ENCODE data around the gene ANKS1B.

The ANKS1B gene

GRCh38 chr12:99195474-99195873 is 789.3 kb downstream of the ANKS1B start:
- CTCF ChIA-PET: no interaction called here
- POLR2A ChIA-PET: no interaction called here
- Histone ChIP-seq H3K36me3 (ENCODE audit: control insufficient read depth in 2 of 2, insufficient read depth in 1 of 2, low read length in 2 of 2) (no peaks in the 10 kb centered on the region), H3K4me3 (ENCODE audit: low read depth, low read length) (no peak overlapping the region), H3K27ac (ENCODE audit: extremely low read depth, low read depth, low read length) (no peak overlapping the region), H3K9me3 (ENCODE audit: control insufficient read depth, insufficient read depth, low read depth, low read length) (no peaks in the 10 kb centered on the region), H3K4me1 (ENCODE audit: control insufficient read depth, insufficient read depth, low read length) (no peaks in the 10 kb centered on the region)
- TF ChIP-seq ZNF184 (tag by site-specific recombination; IDR thresholded peaks at IDR 0.05) (no peak), ZNF449 (tag by site-specific recombination; IDR thresholded peaks at IDR 0.05) (no peak), PRDM1 (tag by site-specific recombination; IDR thresholded peaks at IDR 0.05) (no peak), ZNF544 (tag by site-specific recombination; IDR thresholded peaks at IDR 0.05) (no peak), TSHZ1 (tag by site-specific recombination; IDR thresholded peaks at IDR 0.05; ENCODE audit: borderline replicate concordance) (no peak), ZNF791 (tag by site-specific recombination; IDR thresholded peaks at IDR 0.05) (no peak), GLI2 (tag by site-specific recombination; IDR thresholded peaks at IDR 0.05; ENCODE audit: borderline replicate concordance, low read depth) (no peak), ZNF239 (tag by site-specific recombination; IDR thresholded peaks at IDR 0.05) (no peak), ZNF776 (tag by site-specific recombination; IDR thresholded peaks at IDR 0.05; ENCODE audit: borderline replicate concordance) (no peak), ZNF302 (tag by site-specific recombination; IDR thresholded peaks at IDR 0.05; ENCODE audit: low read depth) (no peak), GLIS2 (tag by site-specific recombination; IDR thresholded peaks at IDR 0.05) (no peak), ZNF140 (tag by site-specific recombination; IDR thresholded peaks at IDR 0.05) (no peak), ZNF473 (tag by site-specific recombination; IDR thresholded peaks at IDR 0.05) (no peak)
- TF ChIP-seq, protein P1, sequence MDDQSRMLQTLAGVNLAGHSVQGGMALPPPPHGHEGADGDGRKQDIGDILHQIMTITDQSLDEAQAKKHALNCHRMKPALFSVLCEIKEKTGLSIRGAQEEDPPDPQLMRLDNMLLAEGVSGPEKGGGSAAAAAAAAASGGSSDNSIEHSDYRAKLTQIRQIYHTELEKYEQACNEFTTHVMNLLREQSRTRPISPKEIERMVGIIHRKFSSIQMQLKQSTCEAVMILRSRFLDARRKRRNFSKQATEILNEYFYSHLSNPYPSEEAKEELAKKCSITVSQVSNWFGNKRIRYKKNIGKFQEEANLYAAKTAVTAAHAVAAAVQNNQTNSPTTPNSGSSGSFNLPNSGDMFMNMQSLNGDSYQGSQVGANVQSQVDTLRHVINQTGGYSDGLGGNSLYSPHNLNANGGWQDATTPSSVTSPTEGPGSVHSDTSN (CRISPR knock-in tag; IDR thresholded peaks at IDR 0.05): no peak
- TF ChIP-seq, protein P2, sequence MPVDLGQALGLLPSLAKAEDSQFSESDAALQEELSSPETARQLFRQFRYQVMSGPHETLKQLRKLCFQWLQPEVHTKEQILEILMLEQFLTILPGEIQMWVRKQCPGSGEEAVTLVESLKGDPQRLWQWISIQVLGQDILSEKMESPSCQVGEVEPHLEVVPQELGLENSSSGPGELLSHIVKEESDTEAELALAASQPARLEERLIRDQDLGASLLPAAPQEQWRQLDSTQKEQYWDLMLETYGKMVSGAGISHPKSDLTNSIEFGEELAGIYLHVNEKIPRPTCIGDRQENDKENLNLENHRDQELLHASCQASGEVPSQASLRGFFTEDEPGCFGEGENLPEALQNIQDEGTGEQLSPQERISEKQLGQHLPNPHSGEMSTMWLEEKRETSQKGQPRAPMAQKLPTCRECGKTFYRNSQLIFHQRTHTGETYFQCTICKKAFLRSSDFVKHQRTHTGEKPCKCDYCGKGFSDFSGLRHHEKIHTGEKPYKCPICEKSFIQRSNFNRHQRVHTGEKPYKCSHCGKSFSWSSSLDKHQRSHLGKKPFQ (tag by site-specific recombination; IDR thresholded peaks at IDR 0.05): no peak

- no peak overlapping the region for H3K27ac ChIP-seq (ENCODE audit: extremely low read depth, low read depth, low read length)
- no peaks in the 10 kb centered on the region for H3K36me3 ChIP-seq (ENCODE audit: control insufficient read depth in 2 of 2, insufficient read depth in 1 of 2, low read length in 2 of 2)
- CTCF ChIA-PET: no interaction called here
- no peak for TF ChIP-seq ZNF677 (tag by site-specific recombination; IDR thresholded peaks at IDR 0.05)
- TF ChIP-seq ZNF16 (tag by site-specific recombination; IDR thresholded peaks at IDR 0.05; ENCODE audit: low read depth): no peak
- no peak for TF ChIP-seq ZNF529 (tag by site-specific recombination; IDR thresholded peaks at IDR 0.05; ENCODE audit: insufficient replicate concordance)
- TF ChIP-seq SP3 (tag by site-specific recombination; IDR thresholded peaks at IDR 0.05): no peak
- H3K4me1 ChIP-seq (ENCODE audit: control insufficient read depth, insufficient read depth, low read length): no peaks in the 10 kb centered on the region
- no peaks in the 10 kb centered on the region for H3K9me3 ChIP-seq (ENCODE audit: control insufficient read depth, insufficient read depth, low read depth, low read length)
- POLR2A ChIA-PET: no interaction called here
- H3K4me3 ChIP-seq (ENCODE audit: low read depth, low read length): no peak overlapping the region
These were observed 792.2 kb downstream of the ANKS1B start for GRCh38 chr12:99192489-99192888.

Data from HEK293 (cell line).